Urinary bladder (tissue), 4 donors: ENCODE data around the gene SHLD2. TPM values are rescaled to one million over a fixed set of nuclear protein-coding genes. Genes with fewer than 3 reads are reported as not detected.
"Not testable (repeated sequence)": the region's sequence is repeated elsewhere in the genome, so short reads cannot be mapped to it uniquely, and the experiment has no call there.

Source experiments
- DNase-seq: peaks from one replicate; pipeline ENCODE4 v3.0.0-alpha.2; 2015; ENCODE audit errors: extremely low spot score
- H3K27ac ChIP-seq: one replicate; pipeline ENCODE4 v1.5.1; 2013; ENCODE audit warnings: low read depth, mild to moderate bottlenecking, moderate library complexity
- H3K36me3 ChIP-seq: one replicate; pipeline ENCODE4 v1.6.1; 2013; ENCODE audit warnings: mild to moderate bottlenecking, moderate library complexity; ENCODE audit not compliant: insufficient read depth
- H3K4me1 ChIP-seq: one replicate; pipeline ENCODE4 v1.6.1; 2013; ENCODE audit warnings: mild to moderate bottlenecking, moderate library complexity; ENCODE audit not compliant: insufficient read depth
- H3K4me3 ChIP-seq: one replicate; pipeline ENCODE4 v1.5.1; 2013; ENCODE audit warnings: low read depth, low read length
- WGBS: extraction: QIAGEN DNeasy Blood & Tissue Kit; methylation state at CpG from one replicate; pipeline ENCODE4 v1.1.7; 2013; 5-methylcytosine and 5-hydroxymethylcytosine counted together
- polyA plus RNA-seq: library from polyadenylated mRNA; stranded (reverse); fragments of 200-250 nt; gene quantifications from one replicate; pipeline ENCODE4 v1.2.3, GENCODE V29; 2013
- total RNA-seq: library from RNA; depleted of rRNA; stranded (reverse); fragments of >200 nt; gene quantifications from one replicate; pipeline ENCODE4 v1.2.3, GENCODE V29; 2014
- donor health status: healthy with polysubstance abuse.
- donor health status: healthy.

The SHLD2 gene
- total and polyA plus RNA-seq, 2 donors = 15.0 to 68.2 TPM

DNA sequence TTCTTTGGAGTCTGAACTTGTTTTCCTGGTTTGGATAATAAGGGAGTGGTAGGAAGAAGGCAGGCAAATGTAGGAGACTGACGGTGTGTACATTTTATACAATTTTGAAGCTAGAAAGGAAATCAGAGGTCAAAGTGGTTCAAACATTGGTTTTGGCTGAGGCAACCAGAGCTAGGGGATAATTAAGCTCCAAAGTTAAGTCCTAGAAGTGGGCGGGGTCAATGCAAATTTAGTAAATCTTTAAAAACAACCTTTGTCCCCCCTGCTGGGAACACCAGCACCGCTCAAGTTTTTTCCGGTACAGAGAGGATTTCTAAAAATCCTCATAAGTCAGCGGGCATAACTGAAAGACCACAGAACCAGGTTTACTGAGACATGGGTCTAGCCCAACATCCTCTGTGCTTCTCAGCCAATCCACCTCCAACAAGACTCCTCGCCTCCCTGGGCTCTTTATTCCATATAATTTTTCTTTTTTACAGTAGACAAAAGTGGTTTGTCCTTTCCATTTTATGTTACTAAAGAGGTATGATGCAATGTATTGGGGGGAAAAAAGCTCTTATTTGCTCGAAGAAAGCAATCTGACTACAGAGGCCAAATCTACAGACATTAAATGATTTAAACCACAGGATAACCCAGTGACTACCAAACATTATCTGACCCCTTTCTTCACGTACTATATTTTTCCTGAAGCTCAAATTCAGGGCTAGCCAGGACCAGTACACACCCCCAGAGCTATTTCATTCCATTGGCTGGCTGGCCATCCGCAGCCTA lies 2.0 kb upstream of the SHLD2 start:
- Histone ChIP-seq H3K27ac (peak overlapping the region; percentile 29), H3K4me1 (no peaks in the 10 kb centered on the region), H3K4me3 (peak overlapping the region; percentile 89), H3K36me3 (no peaks in the 10 kb centered on the region)
- no peak for DNase-seq
- WGBS = 7% methylated on average over 9 of the region's 9 CpGs

GRCh38 chr10:87093632-87094372 lies 1.2 kb upstream of the SHLD2 start:
- no peak for DNase-seq
- 1% methylated on average over 39 of the region's 39 CpGs for WGBS
- Histone ChIP-seq H3K4me3 (peak overlapping the region; percentile 89), H3K27ac (peak overlapping the region; percentile 89), H3K4me1 (no peaks in the 10 kb centered on the region), H3K36me3 (no peaks in the 10 kb centered on the region)

- no peaks in the 10 kb centered on the region for H3K36me3 ChIP-seq
These were observed 385 bp downstream of the SHLD2 start for GRCh38 chr10:87095236-87095945.

GRCh38 chr10:87101996-87102395 lies 7.0 kb downstream of the SHLD2 start:
- over 99% methylated on average over 2 of the region's 2 CpGs for WGBS
- H3K4me1 ChIP-seq = no peaks in the 10 kb centered on the region
- no peak overlapping the region for H3K4me3 ChIP-seq
- no peaks in the 10 kb centered on the region for H3K36me3 ChIP-seq
- H3K27ac ChIP-seq = no peak overlapping the region
- no peak for DNase-seq

More at GRCh38 chr10:87095236-87095945, 385 bp downstream of the SHLD2 start:
- peak overlapping the region; percentile 98 for H3K27ac ChIP-seq
- peak overlapping the region; percentile 89 for H3K4me3 ChIP-seq
- no peaks in the 10 kb centered on the region for H3K4me1 ChIP-seq
- WGBS = under 1% methylated on average over 57 of the region's 60 CpGs
- peak; percentile 35 for DNase-seq

DNA sequence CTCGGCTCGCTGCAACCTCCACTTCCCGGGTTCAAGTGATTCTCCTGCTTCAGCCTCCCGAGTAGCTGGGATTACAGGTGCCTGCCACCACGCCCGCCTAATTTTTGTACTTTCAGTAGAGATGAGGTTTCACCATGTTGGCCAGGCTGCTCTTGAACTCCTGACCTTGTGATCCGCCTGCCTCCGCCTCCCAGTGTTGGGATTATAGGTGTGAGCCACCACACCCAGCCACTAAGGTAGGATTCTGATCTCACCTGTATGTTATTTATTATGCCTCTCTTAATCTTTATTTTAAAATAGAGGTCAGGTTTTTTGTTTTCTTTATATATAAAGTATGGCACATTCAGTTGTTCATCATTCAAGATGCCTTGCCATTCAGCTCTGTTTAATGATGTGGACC lies 9.7 kb downstream of the SHLD2 start:
- DNase-seq, H3K4me3 ChIP-seq, H3K4me1 ChIP-seq, H3K27ac ChIP-seq, H3K36me3 ChIP-seq: not testable (repeated sequence)
- WGBS = 94% methylated on average over 8 of the region's 8 CpGs

DNA sequence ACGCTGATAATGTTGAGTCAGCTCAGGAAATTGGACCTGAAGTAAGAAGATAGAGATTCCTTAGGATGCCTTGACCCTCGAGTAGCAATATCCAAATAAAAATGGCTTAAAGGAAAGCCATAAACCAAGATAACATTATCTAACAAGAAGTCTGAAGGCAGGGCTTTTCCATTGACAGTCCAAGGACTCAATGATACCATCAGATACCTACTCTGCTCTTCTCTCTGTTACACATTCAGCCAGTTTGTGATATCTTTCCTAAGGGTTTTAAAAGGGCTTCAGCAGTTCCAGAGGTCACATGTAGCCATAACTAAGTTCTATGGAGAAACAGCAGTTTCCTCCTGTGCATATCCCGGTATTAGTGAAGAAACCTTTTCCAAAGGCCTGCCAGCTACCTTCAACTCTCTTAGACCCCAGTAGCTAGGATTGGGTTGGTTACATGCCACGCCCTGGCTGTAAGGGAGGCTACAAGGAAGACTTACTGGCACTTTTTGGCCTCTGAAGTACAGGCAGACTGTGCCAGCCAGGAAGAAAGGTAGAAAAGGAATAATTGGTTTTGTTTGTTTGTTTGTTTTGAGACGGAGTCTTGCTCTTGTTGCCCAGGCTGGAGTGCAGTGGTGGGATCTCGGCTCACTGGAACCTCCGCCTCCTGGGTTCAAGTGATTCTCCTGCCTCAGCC lies 10.6 kb downstream of the SHLD2 start:
- Histone ChIP-seq H3K4me1 (no peaks in the 10 kb centered on the region), H3K4me3 (no peak overlapping the region), H3K36me3 (peaks cover 1% of the 10 kb centered on the region), H3K27ac (no peak overlapping the region)
- DNase-seq = no peak
- 88% methylated on average over 7 of the region's 7 CpGs for WGBS

- 41% methylated on average over 1 of the region's 1 CpG for WGBS
- H3K4me3 ChIP-seq, H3K36me3 ChIP-seq, H3K4me1 ChIP-seq, H3K27ac ChIP-seq, DNase-seq: not testable (repeated sequence)
These were observed 23.1 kb downstream of the SHLD2 start for GRCh38 chr10:87118122-87118521.

GRCh38 chr10:87119029-87119428 lies 24.0 kb downstream of the SHLD2 start:
- DNase-seq, H3K36me3 ChIP-seq, H3K4me1 ChIP-seq, H3K4me3 ChIP-seq, H3K27ac ChIP-seq: not testable (repeated sequence)
- 85% methylated on average over 1 of the region's 1 CpG for WGBS

DNA sequence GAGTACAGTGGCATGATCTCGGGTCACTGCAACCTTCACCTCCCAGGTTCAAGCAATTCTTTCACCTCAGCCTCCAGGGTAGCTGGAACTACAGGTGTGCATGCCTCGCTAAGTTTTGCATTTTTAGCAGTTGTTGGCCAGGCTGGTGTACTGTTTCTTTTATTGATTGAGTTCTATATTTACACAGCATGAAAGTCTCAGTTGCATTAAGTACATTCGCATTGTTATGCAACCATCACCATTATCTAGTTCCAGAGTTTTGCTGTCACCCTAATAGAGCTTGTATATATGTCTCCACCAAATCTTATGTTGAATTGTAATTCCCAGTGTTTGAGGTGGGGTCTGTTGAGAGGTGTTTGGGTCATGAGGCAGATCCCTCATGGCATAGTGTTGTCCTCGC lies 28.3 kb downstream of the SHLD2 start:
- 91% methylated on average over 3 of the region's 4 CpGs for WGBS

DNA sequence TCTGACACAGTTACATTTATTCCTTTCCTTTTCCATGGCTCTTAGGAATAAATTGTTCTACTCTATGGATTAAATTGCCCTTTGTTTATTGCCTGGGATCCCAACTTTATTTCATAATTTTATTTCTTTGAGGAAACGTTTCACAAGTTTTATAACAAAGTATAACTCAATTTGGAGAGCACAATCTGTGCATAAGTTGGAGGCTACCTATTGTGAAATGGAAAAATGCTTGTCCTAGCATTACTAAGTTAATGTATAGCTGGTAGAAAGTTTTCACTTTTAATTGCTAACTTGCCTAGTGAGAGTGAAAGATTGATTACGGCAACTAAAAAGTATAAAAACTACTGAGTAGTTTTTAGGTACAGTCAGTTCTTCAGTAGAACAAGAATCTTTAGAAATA lies 32.0 kb downstream of the SHLD2 start:
- H3K4me1 ChIP-seq, H3K27ac ChIP-seq, H3K4me3 ChIP-seq, DNase-seq, H3K36me3 ChIP-seq: not testable (repeated sequence)
- WGBS = 100% methylated on average over 1 of the region's 2 CpGs

More for the DNA sequence above, 28.3 kb downstream of the SHLD2 start:
- not testable (repeated sequence) for H3K4me3 ChIP-seq, DNase-seq, H3K4me1 ChIP-seq, H3K27ac ChIP-seq, H3K36me3 ChIP-seq

- not testable (repeated sequence) for DNase-seq, H3K4me1 ChIP-seq, H3K4me3 ChIP-seq, H3K36me3 ChIP-seq, H3K27ac ChIP-seq
- 86% methylated on average over 2 of the region's 3 CpGs for WGBS
These were observed 32.7 kb downstream of the SHLD2 start for GRCh38 chr10:87127607-87128156.

GRCh38 chr10:87132176-87132575 lies 37.2 kb downstream of the SHLD2 start:
- not testable (repeated sequence) for H3K36me3 ChIP-seq, H3K4me1 ChIP-seq, DNase-seq, H3K27ac ChIP-seq, H3K4me3 ChIP-seq

DNA sequence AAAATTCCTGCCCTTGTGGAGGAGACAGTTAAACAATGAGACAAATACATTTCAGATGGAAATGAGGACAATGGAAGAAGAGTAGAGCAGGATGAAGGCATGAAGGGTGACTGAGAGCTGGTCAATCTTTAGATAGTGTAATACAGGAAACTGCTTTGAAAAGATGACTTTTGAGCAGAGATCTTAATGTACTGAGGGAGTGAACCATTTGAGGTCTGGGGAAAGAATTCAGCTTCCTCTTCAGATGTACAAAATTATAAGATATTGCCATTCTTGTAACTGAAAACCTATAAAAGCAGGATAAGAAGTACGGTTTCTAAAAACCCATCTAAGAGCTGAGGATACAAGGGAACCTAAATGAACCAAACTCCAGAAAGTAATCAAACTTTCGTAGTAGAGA lies 38.9 kb downstream of the SHLD2 start:
- 85% methylated on average over 2 of the region's 2 CpGs for WGBS
- DNase-seq, H3K27ac ChIP-seq, H3K36me3 ChIP-seq, H3K4me1 ChIP-seq, H3K4me3 ChIP-seq: not testable (repeated sequence)
